Cerebellar nuclear complex (tissue), 1 donor: ENCODE data around the gene ASCL1.

Experiments used
- DNase-seq, 2 experiments: peaks; one replicate each; lab custom pipeline; 2025; lab: John Stamatoyannopoulos, UW

The ASCL1 gene

GRCh38 chr12:102957339-102958050, at the start of gene ASCL1:
Gene ASCL1 (plus strand): TSS chr12:102957674. CDS start chr12:102958245, 571 bp downstream.
- no peak for DNase-seq

GRCh38 chr12:102907918-102908317, 49.6 kb upstream of the ASCL1 start:
- no peak for DNase-seq

- DNase-seq, result no peak
Measured at GRCh38 chr12:102910137-102910536, 47.3 kb upstream of the ASCL1 start.

- DNase-seq, result no peak
Measured at GRCh38 chr12:102910792-102911191, 46.7 kb upstream of the ASCL1 start.

GRCh38 chr12:102911320-102911719, 46.2 kb upstream of the ASCL1 start:
- DNase-seq, result no peak

- no peak for DNase-seq
Measured at GRCh38 chr12:102912258-102912657, 45.2 kb upstream of the ASCL1 start.

GRCh38 chr12:102913453-102914226, 43.8 kb upstream of the ASCL1 start:
- no peak for DNase-seq

- no peak for DNase-seq
Measured at GRCh38 chr12:102916252-102917025, 41.0 kb upstream of the ASCL1 start.

GRCh38 chr12:102917026-102917787, 40.3 kb upstream of the ASCL1 start, which contains the start of gene PAH:
Gene PAH (minus strand): TSS chr12:102917244. CDS start chr12:102917130, 114 bp downstream.
- no peak for DNase-seq

- no peak for DNase-seq
Measured at GRCh38 chr12:102918840-102919239, 38.6 kb upstream of the ASCL1 start.

GRCh38 chr12:102920271-102920670, 37.2 kb upstream of the ASCL1 start:
- DNase-seq, result no peak

- DNase-seq, result no peak
Measured at GRCh38 chr12:102921240-102921639, 36.2 kb upstream of the ASCL1 start.

GRCh38 chr12:102927220-102927619, 30.3 kb upstream of the ASCL1 start:
- DNase-seq, result no peak

GRCh38 chr12:102933168-102933567, 24.3 kb upstream of the ASCL1 start:
- DNase-seq, result no peak

GRCh38 chr12:102939059-102939458, 18.4 kb upstream of the ASCL1 start:
- no peak for DNase-seq

- no peak for DNase-seq
Measured at GRCh38 chr12:102939670-102940222, 17.7 kb upstream of the ASCL1 start.

- no peak for DNase-seq
Measured at GRCh38 chr12:102946042-102946441, 11.4 kb upstream of the ASCL1 start.

GRCh38 chr12:102948941-102949352, 8.5 kb upstream of the ASCL1 start:
- DNase-seq, result no peak

- DNase-seq, result no peak
Measured at GRCh38 chr12:102950107-102950949, 7.1 kb upstream of the ASCL1 start.

GRCh38 chr12:102950950-102951619, 6.4 kb upstream of the ASCL1 start:
- no peak for DNase-seq
